ENCODE results near the gene TMEM259. TPM values are rescaled to one million over a fixed set of nuclear protein-coding genes. Genes with fewer than 3 reads are reported as not detected.

The TMEM259 gene
- total RNA-seq (100 to 1,000 TPM; 135 to 154 TPM), polyA plus RNA-seq (ENCODE audit: insufficient read length in 6 of 6) (100 to 1,000 TPM in 2 of 6 donors, 10 to 100 TPM in 4; 74.2 to 117 (median 98.7) TPM)
- long read RNA-seq, donor 1, transcript TMEM259-202 (11 exons, 2,748 nt) = minor isoform, 6 of 69 reads
- long read RNA-seq, donor 1, transcript TMEM259-208 (1 exons, 1,637 nt) = major isoform, 27 of 69 reads
- long read RNA-seq, donor 1, partial matches to known transcripts = 16 of 69 reads
- long read RNA-seq, donor 1, other reads (novel, unspliced or antisense) = 19 of 69 reads
- long read RNA-seq, donor 2, transcript TMEM259-208 (1 exons, 1,637 nt) = major isoform, 25 of 154 reads
- long read RNA-seq, donor 2, partial matches to known transcripts = 38 of 154 reads
- long read RNA-seq, donor 2, other reads (novel, unspliced or antisense) = 86 of 154 reads
- long read RNA-seq, donor 3, transcript TMEM259-208 (1 exons, 1,637 nt) = major isoform, 11 of 23 reads
- long read RNA-seq, donor 3, transcript TMEM259-202 (11 exons, 2,748 nt) = minor isoform, 7 of 23 reads
- long read RNA-seq, donor 3, partial matches to known transcripts = 0 of 23 reads
- long read RNA-seq, donor 3, other reads (novel, unspliced or antisense) = 5 of 23 reads
- long read RNA-seq, donor 4, transcript TMEM259-208 (1 exons, 1,637 nt) = major isoform, 8 of 17 reads
- long read RNA-seq, donor 4, partial matches to known transcripts = 4 of 17 reads
- long read RNA-seq, donor 4, other reads (novel, unspliced or antisense) = 2 of 17 reads
- long read RNA-seq, donor 5, transcript TMEM259-202 (11 exons, 2,748 nt) = minor isoform, 12 of 61 reads
- long read RNA-seq, donor 5, transcript TMEM259-208 (1 exons, 1,637 nt) = major isoform, 23 of 61 reads
- long read RNA-seq, donor 5, partial matches to known transcripts = 26 of 61 reads
- long read RNA-seq, donor 5, other reads (novel, unspliced or antisense) = 0 of 61 reads
- long read RNA-seq, donor 6, transcript TMEM259-202 (11 exons, 2,748 nt) = minor isoform, 8 of 72 reads
- long read RNA-seq, donor 6, transcript TMEM259-208 (1 exons, 1,637 nt) = major isoform, 16 of 72 reads
- long read RNA-seq, donor 6, partial matches to known transcripts = 7 of 72 reads
- long read RNA-seq, donor 6, other reads (novel, unspliced or antisense) = 41 of 72 reads
- long read RNA-seq, donor 7, transcript TMEM259-202 (11 exons, 2,748 nt) = minor isoform, 9 of 63 reads
- long read RNA-seq, donor 7, transcript TMEM259-208 (1 exons, 1,637 nt) = major isoform, 13 of 63 reads
- long read RNA-seq, donor 7, partial matches to known transcripts = 6 of 63 reads
- long read RNA-seq, donor 7, other reads (novel, unspliced or antisense) = 34 of 63 reads
- long read RNA-seq, donor 8, transcript TMEM259-208 (1 exons, 1,637 nt) = minor isoform, 5 of 31 reads
- long read RNA-seq, donor 8, transcript TMEM259-202 (11 exons, 2,748 nt) = major isoform, 19 of 31 reads
- long read RNA-seq, donor 8, partial matches to known transcripts = 6 of 31 reads
- long read RNA-seq, donor 8, other reads (novel, unspliced or antisense) = 0 of 31 reads
- long read RNA-seq, donor 9, partial matches to known transcripts = 0 of 1 reads
- long read RNA-seq, donor 9, other reads (novel, unspliced or antisense) = 0 of 1 reads
- long read RNA-seq, donor 10, transcript TMEM259-202 (11 exons, 2,748 nt) = major isoform, 5 of 17 reads
- long read RNA-seq, donor 10, partial matches to known transcripts = 3 of 17 reads
- long read RNA-seq, donor 10, other reads (novel, unspliced or antisense) = 5 of 17 reads
- long read RNA-seq, donor 11 = 0 reads
- long read RNA-seq, donor 12, transcript TMEM259-202 (11 exons, 2,748 nt) = minor isoform, 8 of 111 reads
- long read RNA-seq, donor 12, transcript TMEM259-208 (1 exons, 1,637 nt) = major isoform, 16 of 111 reads
- long read RNA-seq, donor 12, partial matches to known transcripts = 10 of 111 reads
- long read RNA-seq, donor 12, other reads (novel, unspliced or antisense) = 77 of 111 reads

DNA sequence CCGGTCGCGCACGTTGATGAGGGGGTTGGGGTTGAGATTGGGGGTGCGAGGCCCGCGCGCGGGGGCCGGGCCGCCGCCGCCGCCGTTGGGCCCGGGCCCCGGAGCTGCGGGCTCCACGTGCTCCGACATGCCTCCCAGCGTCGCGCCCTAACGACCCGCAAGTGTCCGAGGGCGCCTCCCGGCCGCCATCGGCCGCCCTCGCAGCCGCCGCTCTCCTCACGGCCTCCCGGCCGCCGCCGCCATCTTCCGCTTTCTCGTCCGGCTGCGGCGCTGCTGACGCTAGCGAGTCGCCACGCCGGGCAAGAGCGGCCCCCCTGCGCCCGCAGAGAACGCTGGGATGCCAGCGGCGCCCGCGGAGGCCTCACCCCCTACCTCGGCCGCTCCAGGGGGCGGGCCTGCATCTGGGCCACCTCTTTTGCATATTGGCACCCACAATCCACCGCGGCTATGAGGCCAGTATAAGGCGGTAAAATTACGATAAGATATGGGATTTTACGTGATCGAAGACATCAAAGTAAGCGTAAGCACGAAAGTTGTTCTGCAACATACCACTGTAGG is at the start of gene TMEM259:
Gene TMEM259, minus strand, starts transcription at position 256 of the 558 bp plus-strand sequence. Its CDS starts 127 bp downstream, at position 129.
- peaks cover 46 to 79% of the 10 kb centered on the region in 2 donors for H3K4me1 ChIP-seq
- H3K36me3 ChIP-seq = peaks cover 0 to 7% of the 10 kb centered on the region in 2 donors
- peak within 1 kb of the TSS; percentile 89 to 97 for H3K27ac ChIP-seq
- DNase-seq (peak; percentile 97 to 100 (median 98)), ATAC-seq (peak; percentile 93)
- peak within 1 kb of the TSS; percentile 71 to 91 for H3K4me3 ChIP-seq
- TF ChIP-seq, protein P1, sequence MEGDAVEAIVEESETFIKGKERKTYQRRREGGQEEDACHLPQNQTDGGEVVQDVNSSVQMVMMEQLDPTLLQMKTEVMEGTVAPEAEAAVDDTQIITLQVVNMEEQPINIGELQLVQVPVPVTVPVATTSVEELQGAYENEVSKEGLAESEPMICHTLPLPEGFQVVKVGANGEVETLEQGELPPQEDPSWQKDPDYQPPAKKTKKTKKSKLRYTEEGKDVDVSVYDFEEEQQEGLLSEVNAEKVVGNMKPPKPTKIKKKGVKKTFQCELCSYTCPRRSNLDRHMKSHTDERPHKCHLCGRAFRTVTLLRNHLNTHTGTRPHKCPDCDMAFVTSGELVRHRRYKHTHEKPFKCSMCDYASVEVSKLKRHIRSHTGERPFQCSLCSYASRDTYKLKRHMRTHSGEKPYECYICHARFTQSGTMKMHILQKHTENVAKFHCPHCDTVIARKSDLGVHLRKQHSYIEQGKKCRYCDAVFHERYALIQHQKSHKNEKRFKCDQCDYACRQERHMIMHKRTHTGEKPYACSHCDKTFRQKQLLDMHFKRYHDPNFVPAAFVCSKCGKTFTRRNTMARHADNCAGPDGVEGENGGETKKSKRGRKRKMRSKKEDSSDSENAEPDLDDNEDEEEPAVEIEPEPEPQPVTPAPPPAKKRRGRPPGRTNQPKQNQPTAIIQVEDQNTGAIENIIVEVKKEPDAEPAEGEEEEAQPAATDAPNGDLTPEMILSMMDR (IDR thresholded peaks at IDR 0.05) = no peak
- no peaks in the 10 kb centered on the region for H3K27me3 ChIP-seq
- no peaks in the 10 kb centered on the region for H3K9me3 ChIP-seq
- intact Hi-C loops (cut with DNase I) = no loop called here

DNA sequence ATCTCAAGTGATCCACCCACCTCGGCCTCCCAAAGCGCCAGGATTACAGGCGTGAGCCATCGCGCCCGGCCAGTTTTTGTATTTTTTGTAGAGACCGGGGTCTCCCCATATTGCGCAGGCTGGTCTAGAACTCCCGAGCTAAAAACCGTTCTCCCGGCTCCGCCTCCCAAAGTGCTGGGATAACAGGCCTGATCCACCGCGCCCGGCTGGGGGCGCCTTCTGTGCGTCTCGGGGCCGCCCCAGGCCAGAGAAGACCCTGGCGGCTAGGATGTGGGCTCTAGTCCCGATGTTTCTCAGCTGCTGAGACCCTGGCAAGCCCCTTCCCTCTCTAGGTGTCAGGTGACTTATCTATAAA is 49.6 kb upstream of the TMEM259 start:
- ATAC-seq (no peak), DNase-seq (peak in 1 of 4 donors; percentile 59)
- Histone ChIP-seq H3K4me1 (peaks cover 18 to 89% of the 10 kb centered on the region in 2 donors), H3K36me3 (peaks cover 0 to 42% of the 10 kb centered on the region in 2 donors), H3K9me3 (no peaks in the 10 kb centered on the region), H3K27me3 (peaks cover 10 to 41% of the 10 kb centered on the region in 2 donors), H3K4me3 (no peak overlapping the region), H3K27ac (no peak overlapping the region)
- intact Hi-C loops (cut with DNase I) = no loop called here
- TF ChIP-seq, protein P1 (IDR thresholded peaks at IDR 0.05) = no peak

DNA sequence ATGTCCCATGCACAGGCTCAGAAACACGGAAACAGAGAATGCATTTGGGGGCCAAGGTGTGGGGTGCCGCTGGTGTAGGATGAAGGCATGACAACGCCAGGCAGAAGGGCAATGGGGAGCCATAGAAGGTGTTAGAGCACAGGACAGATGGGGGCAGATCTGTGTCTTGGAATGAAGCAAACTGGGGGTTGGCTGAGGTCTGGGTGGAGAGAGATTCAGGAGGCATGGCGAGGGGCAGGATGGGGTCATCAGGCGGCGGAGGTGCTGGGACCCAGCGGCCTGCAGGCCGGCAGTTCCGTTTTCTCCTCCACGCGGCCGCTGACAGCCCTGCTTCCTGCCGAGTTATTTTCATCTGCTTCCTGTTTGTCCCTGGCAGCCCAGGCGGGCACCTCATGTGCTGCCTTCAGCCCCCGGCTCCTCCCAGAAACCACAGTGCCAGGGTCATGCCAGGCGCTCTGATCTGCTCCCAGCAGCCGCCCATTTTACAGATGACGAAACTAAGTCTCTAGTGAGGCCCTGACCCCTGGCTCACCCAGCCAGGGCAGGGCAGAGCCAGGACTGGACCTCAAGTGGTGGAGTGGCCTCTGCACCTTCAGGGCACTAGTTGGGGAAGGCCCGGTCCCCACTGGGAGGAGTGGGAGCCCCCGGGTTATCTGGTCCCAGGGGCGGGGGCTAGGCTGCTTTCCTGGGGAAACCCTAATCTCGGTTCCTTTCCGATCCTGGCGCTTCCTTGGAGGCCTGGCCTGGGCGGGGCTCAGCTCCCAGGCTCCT is 48.3 kb upstream of the TMEM259 start:
- intact Hi-C loops (cut with DNase I) = no loop called here
- H3K27ac ChIP-seq = peak overlapping the region; percentile 55 to 92

More for the DNA sequence above, 48.3 kb upstream of the TMEM259 start:
- H3K4me3 ChIP-seq = peak overlapping the region in 1 of 2 donors; percentile 85
- TF ChIP-seq, protein P1 (IDR thresholded peaks at IDR 0.05) = peak in 1 of 2 donors; percentile 22
- DNase-seq (peak in 2 of 4 donors; percentile 89 to 95), ATAC-seq (peak; percentile 7)
- H3K36me3 ChIP-seq = peaks cover 0 to 36% of the 10 kb centered on the region in 2 donors
- H3K4me1 ChIP-seq = peaks cover 9 to 90% of the 10 kb centered on the region in 2 donors
- H3K9me3 ChIP-seq = no peaks in the 10 kb centered on the region
- peaks cover 10 to 41% of the 10 kb centered on the region in 2 donors for H3K27me3 ChIP-seq
